HEK293 (cell line): ENCODE data around the gene BTBD7.

Experiments used
- CTCF ChIA-PET: fragments of 350-600 bp; formaldehyde crosslinking; extraction: SDS; loops from one replicate; lab custom pipeline; 2021; ENCODE audit warnings: antibody characterized with exemption; lab: Yijun Ruan, JAX
- POLR2A ChIA-PET: fragments of 300-600 bp; formaldehyde crosslinking; extraction: SDS; loops from one replicate; lab custom pipeline; 2020; ENCODE audit warnings: antibody characterized with exemption, inconsistent platforms; lab: Yijun Ruan, JAX
- H3K27ac ChIP-seq: fragments of 200-500 bp; sonication (Bioruptor generic); 2 replicates; pipeline ENCODE4 v1.5.1; 2014; ENCODE audit warnings: low read depth, low read length, control low read depth, inconsistent platforms; ENCODE audit errors: extremely low read depth
- H3K36me3 ChIP-seq, 2 experiments: fragments of 200-500 bp in 1 of 2; sonication (Bioruptor generic) in 1 of 2; 1 replicate in 1 of 2; 2 replicates in 1 of 2; pipeline ENCODE4 v1.5.1; 2014 to 2017; ENCODE audit warnings: inconsistent platforms in 2 of 2, low read length in 2 of 2; ENCODE audit not compliant: control insufficient read depth in 2 of 2, insufficient read depth in 1 of 2
- H3K4me1 ChIP-seq: fragments of 200-500 bp; sonication (Bioruptor generic); 2 replicates; pipeline ENCODE4 v1.5.1; 2014; ENCODE audit warnings: mild to moderate bottlenecking, low read length, inconsistent platforms; ENCODE audit not compliant: control insufficient read depth, insufficient read depth
- H3K4me3 ChIP-seq: 2 replicates; pipeline ENCODE4 v1.5.1; 2011; ENCODE audit warnings: low read depth, mild to moderate bottlenecking, control low read depth, low read length, moderate library complexity
- H3K9me3 ChIP-seq: fragments of 200-500 bp; sonication (Bioruptor generic); 2 replicates; pipeline ENCODE4 v1.5.1; 2014; ENCODE audit warnings: low read depth, low read length, inconsistent platforms; ENCODE audit not compliant: control insufficient read depth, insufficient read depth
- GLIS1 ChIP-seq: fragments of 450-650 bp; formaldehyde crosslinking; IDR thresholded peaks from 2 replicates; pipeline ENCODE4 v1.5.1; 2016; ENCODE audit warnings: missing biosample characterization, missing genetic modification characterization
- HOXC10 ChIP-seq: sonication (generic); formaldehyde crosslinking; IDR thresholded peaks from 2 replicates; pipeline ENCODE4 v1.8.1; 2023; ENCODE audit warnings: mild to moderate bottlenecking, missing genetic modification reagents
- HOXD13 ChIP-seq: sonication (generic); formaldehyde crosslinking; IDR thresholded peaks from 2 replicates; pipeline ENCODE4 v1.8.0; 2022; ENCODE audit warnings: missing genetic modification reagents, borderline replicate concordance
- INSM2 ChIP-seq: fragments of 450-650 bp; formaldehyde crosslinking; IDR thresholded peaks from 2 replicates; pipeline ENCODE4 v1.5.1; 2016; ENCODE audit warnings: missing biosample characterization, missing genetic modification characterization
- KLF10 ChIP-seq: fragments of 450-650 bp; IDR thresholded peaks from 2 replicates; pipeline ENCODE4 v1.5.1; 2018; ENCODE audit warnings: missing biosample characterization, mild to moderate bottlenecking, missing genetic modification characterization
- RBAK ChIP-seq: fragments of 450-650 bp; formaldehyde crosslinking; IDR thresholded peaks from 2 replicates; pipeline ENCODE4 v1.5.1; 2016; ENCODE audit warnings: missing biosample characterization, missing genetic modification characterization
- SP2 ChIP-seq: fragments of 450-650 bp; formaldehyde crosslinking; IDR thresholded peaks from 2 replicates; pipeline ENCODE4 v1.5.1; 2016; ENCODE audit warnings: missing biosample characterization, missing genetic modification characterization
- ZBTB11 ChIP-seq: fragments of 450-650 bp; formaldehyde crosslinking; conservative IDR thresholded peaks from 2 replicates; pipeline ENCODE4 v1.5.1; 2016; ENCODE audit warnings: low read depth, missing biosample characterization, missing genetic modification characterization
- ZBTB20 ChIP-seq: fragments of 450-650 bp; formaldehyde crosslinking; IDR thresholded peaks from 2 replicates; pipeline ENCODE4 v1.5.1; 2016; ENCODE audit warnings: missing biosample characterization, missing genetic modification characterization
- ZBTB6 ChIP-seq: fragments of 450-650 bp; formaldehyde crosslinking; IDR thresholded peaks from 2 replicates; pipeline ENCODE4 v1.5.1; 2017; ENCODE audit warnings: missing biosample characterization, missing genetic modification characterization
- ZFP41 ChIP-seq: fragments of 450-650 bp; formaldehyde crosslinking; IDR thresholded peaks from 2 replicates; pipeline ENCODE4 v1.5.1; 2016; ENCODE audit warnings: missing biosample characterization, missing genetic modification characterization, borderline replicate concordance
- ZNF140 ChIP-seq: fragments of 450-650 bp; formaldehyde crosslinking; IDR thresholded peaks from 2 replicates; pipeline ENCODE4 v1.5.1; 2016; ENCODE audit warnings: missing biosample characterization, missing genetic modification characterization
- ZNF169 ChIP-seq: fragments of 450-650 bp; formaldehyde crosslinking; IDR thresholded peaks from 2 replicates; pipeline ENCODE4 v1.5.1; 2016; ENCODE audit warnings: missing biosample characterization, missing genetic modification characterization
- ZNF211 ChIP-seq: fragments of 450-650 bp; formaldehyde crosslinking; IDR thresholded peaks from 2 replicates; pipeline ENCODE4 v1.5.1; 2016; ENCODE audit warnings: low read depth, missing biosample characterization, missing genetic modification characterization
- ZNF426 ChIP-seq: fragments of 450-650 bp; formaldehyde crosslinking; IDR thresholded peaks from 2 replicates; pipeline ENCODE4 v1.5.1; 2017; ENCODE audit warnings: missing biosample characterization, missing genetic modification characterization, mild to moderate bottlenecking, inconsistent platforms, moderate library complexity
- ZNF510 ChIP-seq: fragments of 450-650 bp; formaldehyde crosslinking; IDR thresholded peaks from 2 replicates; pipeline ENCODE4 v1.5.1; 2018; ENCODE audit warnings: mild to moderate bottlenecking, missing genetic modification characterization, missing biosample characterization; ENCODE audit not compliant: insufficient replicate concordance
- ZNF561 ChIP-seq: fragments of 450-650 bp; IDR thresholded peaks from 2 replicates; pipeline ENCODE4 v1.5.1; 2018; ENCODE audit warnings: missing biosample characterization, missing genetic modification characterization, borderline replicate concordance
- ZNF629 ChIP-seq: fragments of 450-650 bp; formaldehyde crosslinking; IDR thresholded peaks from 2 replicates; pipeline ENCODE4 v1.5.1; 2017; ENCODE audit warnings: missing biosample characterization, missing genetic modification characterization
- ZNF660 ChIP-seq: fragments of 450-650 bp; IDR thresholded peaks from 2 replicates; pipeline ENCODE4 v1.5.1; 2018; ENCODE audit warnings: missing biosample characterization, mild to moderate bottlenecking, missing genetic modification characterization
- ZNF677 ChIP-seq: fragments of 450-650 bp; IDR thresholded peaks from 2 replicates; pipeline ENCODE4 v1.5.0; 2018; ENCODE audit warnings: missing biosample characterization, mild to moderate bottlenecking, missing genetic modification characterization, moderate library complexity
- ZNF76 ChIP-seq: fragments of 450-650 bp; formaldehyde crosslinking; IDR thresholded peaks from 2 replicates; pipeline ENCODE4; 2016; ENCODE audit warnings: low read depth, missing biosample characterization, missing genetic modification characterization, borderline replicate concordance
- ZNF768 ChIP-seq: fragments of 450-650 bp; formaldehyde crosslinking; IDR thresholded peaks from 2 replicates; pipeline ENCODE4 v1.5.1; 2018; ENCODE audit warnings: missing biosample characterization, mild to moderate bottlenecking, missing genetic modification characterization
- ZNF777 ChIP-seq: fragments of 450-650 bp; formaldehyde crosslinking; IDR thresholded peaks from 2 replicates; pipeline ENCODE4 v1.5.1; 2017; ENCODE audit warnings: missing biosample characterization, missing genetic modification characterization, borderline replicate concordance
- ZNF791 ChIP-seq: fragments of 450-650 bp; formaldehyde crosslinking; IDR thresholded peaks from 2 replicates; pipeline ENCODE4 v1.5.1; 2016; ENCODE audit warnings: missing biosample characterization, missing genetic modification characterization
- ZSCAN23 ChIP-seq: fragments of 450-650 bp; formaldehyde crosslinking; IDR thresholded peaks from 2 replicates; pipeline ENCODE4 v1.5.1; 2016; ENCODE audit warnings: missing biosample characterization, missing genetic modification characterization
- TF ChIP-seq, protein P1 (sequence below): fragments of 450-650 bp; formaldehyde crosslinking; IDR thresholded peaks from 2 replicates; pipeline ENCODE4 v1.5.1; 2016; ENCODE audit warnings: missing biosample characterization, missing genetic modification characterization

The BTBD7 gene, protein sequence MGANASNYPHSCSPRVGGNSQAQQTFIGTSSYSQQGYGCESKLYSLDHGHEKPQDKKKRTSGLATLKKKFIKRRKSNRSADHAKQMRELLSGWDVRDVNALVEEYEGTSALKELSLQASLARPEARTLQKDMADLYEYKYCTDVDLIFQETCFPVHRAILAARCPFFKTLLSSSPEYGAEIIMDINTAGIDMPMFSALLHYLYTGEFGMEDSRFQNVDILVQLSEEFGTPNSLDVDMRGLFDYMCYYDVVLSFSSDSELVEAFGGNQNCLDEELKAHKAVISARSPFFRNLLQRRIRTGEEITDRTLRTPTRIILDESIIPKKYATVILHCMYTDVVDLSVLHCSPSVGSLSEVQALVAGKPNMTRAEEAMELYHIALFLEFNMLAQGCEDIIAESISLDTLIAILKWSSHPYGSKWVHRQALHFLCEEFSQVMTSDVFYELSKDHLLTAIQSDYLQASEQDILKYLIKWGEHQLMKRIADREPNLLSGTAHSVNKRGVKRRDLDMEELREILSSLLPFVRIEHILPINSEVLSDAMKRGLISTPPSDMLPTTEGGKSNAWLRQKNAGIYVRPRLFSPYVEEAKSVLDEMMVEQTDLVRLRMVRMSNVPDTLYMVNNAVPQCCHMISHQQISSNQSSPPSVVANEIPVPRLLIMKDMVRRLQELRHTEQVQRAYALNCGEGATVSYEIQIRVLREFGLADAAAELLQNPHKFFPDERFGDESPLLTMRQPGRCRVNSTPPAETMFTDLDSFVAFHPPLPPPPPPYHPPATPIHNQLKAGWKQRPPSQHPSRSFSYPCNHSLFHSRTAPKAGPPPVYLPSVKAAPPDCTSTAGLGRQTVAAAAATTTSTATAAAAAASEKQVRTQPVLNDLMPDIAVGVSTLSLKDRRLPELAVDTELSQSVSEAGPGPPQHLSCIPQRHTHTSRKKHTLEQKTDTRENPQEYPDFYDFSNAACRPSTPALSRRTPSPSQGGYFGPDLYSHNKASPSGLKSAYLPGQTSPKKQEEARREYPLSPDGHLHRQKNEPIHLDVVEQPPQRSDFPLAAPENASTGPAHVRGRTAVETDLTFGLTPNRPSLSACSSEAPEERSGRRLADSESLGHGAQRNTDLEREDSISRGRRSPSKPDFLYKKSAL

DNA sequence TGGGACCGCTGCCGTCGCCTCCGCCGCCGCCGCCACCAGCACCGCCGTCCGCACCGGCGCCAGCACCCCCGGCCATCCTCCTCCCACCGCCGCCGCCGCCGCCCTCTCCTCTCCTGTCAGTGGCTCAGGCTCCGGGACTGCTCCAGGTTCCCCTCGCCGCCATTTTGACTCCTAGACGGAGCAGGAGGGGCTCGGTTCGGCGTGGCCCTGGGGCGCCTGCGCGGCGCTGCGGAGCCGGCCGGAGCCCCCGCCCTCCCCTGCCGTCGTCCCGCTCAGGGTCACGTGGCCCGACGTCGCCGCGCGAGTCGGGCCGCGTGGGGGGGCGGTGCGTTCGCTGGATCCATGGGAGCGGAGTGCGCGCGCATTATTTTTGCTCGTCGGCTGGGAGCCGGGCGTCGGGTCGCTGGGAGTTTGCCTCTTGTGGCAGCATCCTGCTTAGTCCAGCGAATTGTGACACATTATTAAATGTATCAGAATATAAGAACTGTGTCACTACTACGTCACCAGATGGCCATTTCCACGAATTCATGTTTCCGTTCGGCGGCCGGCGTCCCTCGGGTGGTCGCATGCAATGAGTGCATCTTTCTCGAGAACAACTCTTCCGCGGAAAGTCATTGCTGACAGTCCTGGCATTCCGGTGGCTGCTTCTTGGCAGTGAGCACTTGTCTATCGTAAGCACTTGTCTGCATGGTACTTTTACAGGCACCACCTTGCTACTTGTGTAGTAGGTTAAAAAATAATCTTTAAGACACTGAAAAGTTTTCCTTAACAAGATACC lies at the start of gene BTBD7:
TSS of gene BTBD7 (minus strand) at position 184 of the 778 bp plus-strand sequence. CDS start 36,985 bp downstream, outside the sequence.
- Histone ChIP-seq H3K27ac (peak within 1 kb of the TSS; percentile 94), H3K4me1 (no peaks in the 10 kb centered on the region), H3K9me3 (no peaks in the 10 kb centered on the region), H3K36me3 (no peaks in the 10 kb centered on the region; a peak in 1 of 3 replicates), H3K4me3 (peak within 1 kb of the TSS; percentile 85)
- ChIA-PET POLR2A (no interaction called here), CTCF (no interaction called here)
- no peak for TF ChIP-seq ZNF426
- no peak for TF ChIP-seq ZNF140
- TF ChIP-seq ZNF510 (tag by site-specific recombination), result no peak
- TF ChIP-seq RBAK (tag by site-specific recombination), result no peak
- TF ChIP-seq INSM2, result 0 out of 2 replicates have a peak, but pooled peaks have one; percentile 25
- TF ChIP-seq ZNF211 (tag by site-specific recombination), result no peak
- peak; percentile 40; the same call in 1 of the 2 replicates for TF ChIP-seq ZBTB20 (tag by site-specific recombination)
- TF ChIP-seq GLIS1 (tag by site-specific recombination), result peak; percentile 54; the same call in 1 of the 2 replicates
- TF ChIP-seq ZNF791, result no peak
- TF ChIP-seq ZNF777 (tag by site-specific recombination), result no peak
- peak; percentile 59; the same call in 1 of the 2 replicates for TF ChIP-seq ZNF76
- TF ChIP-seq ZBTB11 (tag by site-specific recombination), result 0 out of 2 replicates have a peak, but pooled peaks have one; percentile 15
- TF ChIP-seq ZBTB6 (tag by site-specific recombination), result peak; percentile 86
- peak; percentile 51; the same call in 1 of the 2 replicates for TF ChIP-seq ZNF660 (tag by site-specific recombination)
- peak; percentile 88 for TF ChIP-seq ZNF629
- TF ChIP-seq ZNF768, result no peak
- TF ChIP-seq HOXD13 (CRISPR knock-in tag), result no peak
- 0 out of 2 replicates have a peak, but pooled peaks have one; percentile 7 for TF ChIP-seq HOXC10 (CRISPR knock-in tag)
- TF ChIP-seq SP2 (tag by site-specific recombination), result peak; percentile 43; the same call in 1 of the 2 replicates
- no peak for TF ChIP-seq ZSCAN23 (tag by site-specific recombination)
- TF ChIP-seq ZFP41 (tag by site-specific recombination), result no peak
- TF ChIP-seq, protein P1, sequence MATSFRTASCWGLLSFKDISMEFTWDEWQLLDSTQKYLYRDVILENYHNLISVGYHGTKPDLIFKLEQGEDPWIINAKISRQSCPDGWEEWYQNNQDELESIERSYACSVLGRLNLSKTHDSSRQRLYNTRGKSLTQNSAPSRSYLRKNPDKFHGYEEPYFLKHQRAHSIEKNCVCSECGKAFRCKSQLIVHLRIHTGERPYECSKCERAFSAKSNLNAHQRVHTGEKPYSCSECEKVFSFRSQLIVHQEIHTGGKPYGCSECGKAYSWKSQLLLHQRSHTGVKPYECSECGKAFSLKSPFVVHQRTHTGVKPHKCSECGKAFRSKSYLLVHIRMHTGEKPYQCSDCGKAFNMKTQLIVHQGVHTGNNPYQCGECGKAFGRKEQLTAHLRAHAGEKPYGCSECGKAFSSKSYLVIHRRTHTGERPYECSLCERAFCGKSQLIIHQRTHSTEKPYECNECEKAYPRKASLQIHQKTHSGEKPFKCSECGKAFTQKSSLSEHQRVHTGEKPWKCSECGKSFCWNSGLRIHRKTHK (tag by site-specific recombination), result no peak
- peak; percentile 28; the same call in 1 of the 2 replicates for TF ChIP-seq ZNF561 (tag by site-specific recombination)
- 0 out of 2 replicates have a peak, but pooled peaks have one; percentile 47 for TF ChIP-seq KLF10 (tag by site-specific recombination)
- TF ChIP-seq ZNF169 (tag by site-specific recombination), result no peak
- TF ChIP-seq ZNF677 (tag by site-specific recombination), result no peak
